ENCODE data around the gene ATP6AP1.
"Not testable (repeated sequence)": the region's sequence is repeated elsewhere in the genome, so short reads cannot be mapped to it uniquely, and the experiment has no call there.

The ATP6AP1 gene, protein sequence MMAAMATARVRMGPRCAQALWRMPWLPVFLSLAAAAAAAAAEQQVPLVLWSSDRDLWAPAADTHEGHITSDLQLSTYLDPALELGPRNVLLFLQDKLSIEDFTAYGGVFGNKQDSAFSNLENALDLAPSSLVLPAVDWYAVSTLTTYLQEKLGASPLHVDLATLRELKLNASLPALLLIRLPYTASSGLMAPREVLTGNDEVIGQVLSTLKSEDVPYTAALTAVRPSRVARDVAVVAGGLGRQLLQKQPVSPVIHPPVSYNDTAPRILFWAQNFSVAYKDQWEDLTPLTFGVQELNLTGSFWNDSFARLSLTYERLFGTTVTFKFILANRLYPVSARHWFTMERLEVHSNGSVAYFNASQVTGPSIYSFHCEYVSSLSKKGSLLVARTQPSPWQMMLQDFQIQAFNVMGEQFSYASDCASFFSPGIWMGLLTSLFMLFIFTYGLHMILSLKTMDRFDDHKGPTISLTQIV

DNA sequence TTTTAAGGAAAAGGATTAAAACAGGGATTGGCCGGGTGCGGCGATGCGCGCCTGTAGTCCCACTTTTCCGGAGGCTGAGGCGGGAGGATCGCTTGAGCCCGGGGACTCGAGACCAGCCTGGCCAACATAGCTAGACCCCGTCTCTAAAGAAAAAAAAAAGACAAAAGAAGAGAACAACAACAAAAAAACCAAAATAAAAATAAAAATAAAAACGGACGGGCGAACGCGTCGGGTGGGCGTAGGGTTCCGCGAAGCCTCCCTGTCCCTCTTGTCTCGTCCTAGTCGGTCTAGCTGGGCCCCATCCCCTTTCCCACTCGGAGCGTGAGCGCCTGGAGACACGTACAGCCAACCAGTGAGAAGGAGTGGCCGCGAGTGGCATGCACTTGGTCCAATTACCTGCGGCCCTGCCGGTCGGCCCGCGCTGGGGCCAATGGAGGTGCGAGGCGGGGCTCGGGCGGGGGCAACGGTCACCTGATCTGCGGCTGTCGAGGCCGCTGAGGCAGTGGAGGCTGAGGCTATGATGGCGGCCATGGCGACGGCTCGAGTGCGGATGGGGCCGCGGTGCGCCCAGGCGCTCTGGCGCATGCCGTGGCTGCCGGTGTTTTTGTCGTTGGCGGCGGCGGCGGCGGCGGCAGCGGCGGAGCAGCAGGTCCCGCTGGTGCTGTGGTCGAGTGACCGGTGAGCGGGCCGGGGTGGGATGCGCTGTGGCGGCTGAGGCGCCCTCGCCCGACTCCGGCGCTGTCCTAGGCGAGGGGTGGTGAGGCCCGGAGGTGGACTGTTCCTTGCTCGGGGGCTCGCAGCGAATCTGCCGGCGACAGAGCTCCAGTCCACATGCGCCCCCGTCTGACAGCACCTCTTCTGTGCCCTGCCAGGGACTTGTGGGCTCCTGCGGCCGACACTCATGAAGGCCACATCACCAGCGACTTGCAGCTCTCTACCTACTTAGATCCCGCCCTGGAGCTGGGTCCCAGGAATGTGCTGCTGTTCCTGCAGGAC lies at the start of gene ATP6AP1:
Gene ATP6AP1, plus strand, starts transcription at position 502 of the 996 bp plus-strand sequence. Its CDS starts 16 bp downstream, at position 518.
- peak; percentile 83 for FAIRE-seq

DNA sequence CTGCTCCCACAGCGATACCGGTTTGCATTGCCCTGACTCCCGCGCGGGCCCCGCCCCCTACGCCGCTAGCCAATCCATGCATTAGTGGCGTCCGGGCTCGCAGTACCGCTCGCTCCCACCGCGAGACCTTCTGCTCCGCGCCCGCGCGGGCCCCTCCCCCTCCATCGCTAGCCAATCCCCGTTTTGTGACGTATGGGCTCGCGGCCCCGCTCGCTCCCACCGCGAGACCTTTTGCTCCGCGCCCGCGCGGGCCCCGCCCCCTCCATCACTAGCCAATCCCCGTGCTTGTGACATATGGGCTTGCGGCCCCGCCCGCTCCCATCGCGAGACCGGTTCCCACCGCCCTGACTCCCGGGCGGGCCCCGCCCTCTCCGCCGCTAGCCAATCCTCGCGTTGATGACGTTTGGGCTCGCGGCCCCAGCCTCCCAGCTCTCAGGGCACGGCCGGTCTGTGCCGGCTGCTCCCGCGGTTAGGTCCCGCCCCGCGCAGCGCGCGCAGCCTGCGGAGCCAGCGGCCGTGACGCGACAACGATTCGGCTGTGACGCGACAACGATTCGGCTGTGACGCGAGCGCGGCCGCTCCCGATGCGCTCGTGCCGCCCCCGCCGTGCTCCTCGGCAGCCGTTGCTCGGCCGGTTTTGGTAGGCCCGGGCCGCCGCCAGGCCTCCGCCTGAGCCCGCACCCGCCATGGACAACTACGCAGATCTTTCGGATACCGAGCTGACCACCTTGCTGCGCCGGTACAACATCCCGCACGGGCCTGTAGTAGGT lies 49.5 kb upstream of the ATP6AP1 start, which contains the start of gene EMD:
Gene EMD, plus strand, starts transcription at position 497 of the 770 bp plus-strand sequence. Its CDS starts 190 bp downstream, at position 687.
- peak; percentile 72 for FAIRE-seq

DNA sequence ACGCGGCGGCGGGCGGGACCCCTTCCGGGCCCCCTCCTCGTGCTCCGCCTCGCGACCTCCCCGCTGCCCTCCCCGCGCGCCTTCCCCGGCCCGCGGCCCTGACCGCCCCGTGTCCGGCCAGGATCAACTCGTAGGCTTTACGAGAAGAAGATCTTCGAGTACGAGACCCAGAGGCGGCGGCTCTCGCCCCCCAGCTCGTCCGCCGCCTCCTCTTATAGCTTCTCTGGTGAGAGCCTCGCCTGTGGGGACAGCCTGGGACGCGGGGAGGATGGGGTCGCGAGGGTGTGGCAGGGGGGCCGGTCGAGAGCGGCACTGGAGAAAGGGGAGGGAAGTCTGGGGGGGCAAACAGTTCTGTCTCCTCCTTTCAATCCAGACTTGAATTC lies 48.9 kb upstream of the ATP6AP1 start:
- no peak for FAIRE-seq

DNA sequence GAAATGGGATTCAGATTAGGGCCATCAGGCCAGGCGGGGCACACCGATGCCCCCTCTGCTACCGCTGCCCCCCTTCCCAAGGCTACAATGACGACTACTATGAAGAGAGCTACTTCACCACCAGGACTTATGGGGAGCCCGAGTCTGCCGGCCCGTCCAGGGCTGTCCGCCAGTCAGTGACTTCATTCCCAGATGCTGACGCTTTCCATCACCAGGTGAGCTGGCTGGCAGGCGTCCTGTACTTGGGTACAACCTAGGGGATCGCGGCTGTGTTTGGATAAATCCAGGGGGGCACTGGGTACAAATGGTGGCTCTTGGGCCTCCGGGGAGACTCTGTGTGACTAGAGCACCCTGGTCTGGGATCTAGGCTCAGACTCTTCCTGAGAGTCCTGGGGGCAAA lies 48.3 kb upstream of the ATP6AP1 start:
- no peak for FAIRE-seq

DNA sequence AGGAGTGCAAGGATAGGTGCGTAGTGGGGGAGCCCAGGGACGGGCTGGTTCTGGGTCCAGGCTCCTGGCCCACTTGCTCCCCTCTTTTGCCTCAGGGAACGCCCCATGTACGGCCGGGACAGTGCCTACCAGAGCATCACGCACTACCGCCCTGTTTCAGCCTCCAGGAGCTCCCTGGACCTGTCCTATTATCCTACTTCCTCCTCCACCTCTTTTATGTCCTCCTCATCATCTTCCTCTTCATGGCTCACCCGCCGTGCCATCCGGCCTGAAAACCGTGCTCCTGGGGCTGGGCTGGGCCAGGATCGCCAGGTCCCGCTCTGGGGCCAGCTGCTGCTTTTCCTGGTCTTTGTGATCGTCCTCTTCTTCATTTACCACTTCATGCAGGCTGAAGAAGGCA lies 47.7 kb upstream of the ATP6AP1 start:
- FAIRE-seq = no peak

DNA sequence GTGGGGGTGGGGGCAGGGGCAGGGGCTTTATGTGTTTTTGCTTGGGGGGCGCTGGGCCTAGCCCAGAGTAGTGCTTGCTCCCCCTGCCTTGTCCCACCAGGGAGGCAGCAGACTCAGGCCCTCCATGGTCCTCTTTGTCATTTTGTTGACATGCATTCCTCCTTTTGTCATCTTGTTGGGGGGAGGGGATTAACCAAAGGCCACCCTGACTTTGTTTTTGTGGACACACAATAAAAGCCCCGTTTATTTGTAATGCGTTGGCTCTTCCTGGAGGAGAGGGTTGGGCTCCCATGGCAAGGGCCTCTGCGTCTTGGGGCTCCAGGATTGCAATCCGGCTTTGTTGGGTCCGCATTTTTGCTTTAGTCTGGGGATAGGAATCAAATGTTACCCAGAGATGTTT lies 47.2 kb upstream of the ATP6AP1 start:
- FAIRE-seq = no peak

DNA sequence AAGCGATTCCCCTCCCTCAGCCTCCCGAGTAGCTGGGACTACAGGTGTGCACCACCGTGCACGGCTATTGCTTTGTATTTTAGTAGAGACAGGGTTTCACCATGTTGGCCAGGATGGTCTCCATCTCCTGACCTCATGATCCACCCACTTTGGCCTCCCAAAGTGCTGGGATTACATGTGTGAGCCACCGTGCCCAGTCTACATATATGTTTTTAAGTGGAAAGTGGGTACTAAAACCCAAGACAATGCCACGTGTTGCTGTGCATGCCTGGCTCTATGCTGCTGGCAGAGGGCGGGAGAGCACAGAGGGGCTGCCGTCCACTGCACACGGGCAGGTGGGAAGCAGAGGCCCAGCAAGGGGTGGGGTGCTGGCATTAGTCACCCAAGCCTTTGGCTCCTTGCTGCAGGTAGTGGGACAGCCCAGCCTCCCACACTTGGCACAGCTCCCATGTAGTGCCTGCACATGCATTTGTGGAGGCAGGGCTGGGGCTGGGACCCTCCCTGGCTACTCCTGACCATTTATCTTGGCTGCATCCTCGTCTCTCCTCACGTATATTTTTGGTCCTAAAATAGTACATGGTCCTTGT lies 45.9 kb upstream of the ATP6AP1 start:
- no peak for FAIRE-seq

DNA sequence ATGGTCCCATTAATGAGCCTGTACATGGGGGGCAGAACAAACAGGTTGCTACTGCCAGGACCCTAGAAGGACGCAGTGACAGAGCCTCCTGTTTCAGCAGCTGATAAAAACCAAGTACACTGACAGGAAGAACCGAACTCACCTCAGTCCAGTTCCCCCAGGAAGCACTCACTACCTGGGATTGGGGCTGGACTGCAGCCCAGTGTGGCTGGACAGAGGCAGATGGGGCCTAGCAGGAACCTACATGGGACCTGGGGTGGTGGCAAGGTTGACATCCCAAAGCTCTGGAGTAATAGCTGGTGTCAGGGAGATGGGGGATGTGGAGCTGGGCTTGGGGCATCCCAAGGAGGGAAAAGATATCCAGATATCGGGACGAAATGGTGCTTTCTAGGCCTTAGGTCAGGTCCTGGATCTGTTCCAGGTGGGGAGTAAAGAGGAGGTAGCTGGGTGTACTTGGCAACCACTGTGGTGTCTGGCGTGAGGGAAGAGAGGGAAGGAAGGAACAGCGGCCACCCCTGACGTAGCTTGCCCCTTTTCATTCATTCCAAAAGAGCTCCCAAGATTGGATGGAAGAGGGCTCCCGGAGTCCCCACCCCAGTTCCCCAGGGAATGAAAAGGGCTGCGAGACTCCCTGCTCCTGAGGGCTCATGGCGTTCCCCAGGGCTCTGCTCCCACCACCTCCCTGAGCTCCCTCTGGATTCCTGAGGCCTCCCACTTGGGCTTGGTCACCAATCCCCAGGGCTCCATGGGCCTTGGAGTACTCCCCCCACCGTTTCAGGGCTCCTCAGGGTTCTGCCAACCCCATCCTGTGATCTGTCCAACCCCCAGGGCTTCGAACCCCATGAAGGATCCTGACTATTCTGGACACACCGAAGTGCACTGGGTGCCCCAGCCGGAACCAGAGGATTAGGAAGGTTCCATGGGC lies 44.9 kb upstream of the ATP6AP1 start:
- FAIRE-seq = no peak

DNA sequence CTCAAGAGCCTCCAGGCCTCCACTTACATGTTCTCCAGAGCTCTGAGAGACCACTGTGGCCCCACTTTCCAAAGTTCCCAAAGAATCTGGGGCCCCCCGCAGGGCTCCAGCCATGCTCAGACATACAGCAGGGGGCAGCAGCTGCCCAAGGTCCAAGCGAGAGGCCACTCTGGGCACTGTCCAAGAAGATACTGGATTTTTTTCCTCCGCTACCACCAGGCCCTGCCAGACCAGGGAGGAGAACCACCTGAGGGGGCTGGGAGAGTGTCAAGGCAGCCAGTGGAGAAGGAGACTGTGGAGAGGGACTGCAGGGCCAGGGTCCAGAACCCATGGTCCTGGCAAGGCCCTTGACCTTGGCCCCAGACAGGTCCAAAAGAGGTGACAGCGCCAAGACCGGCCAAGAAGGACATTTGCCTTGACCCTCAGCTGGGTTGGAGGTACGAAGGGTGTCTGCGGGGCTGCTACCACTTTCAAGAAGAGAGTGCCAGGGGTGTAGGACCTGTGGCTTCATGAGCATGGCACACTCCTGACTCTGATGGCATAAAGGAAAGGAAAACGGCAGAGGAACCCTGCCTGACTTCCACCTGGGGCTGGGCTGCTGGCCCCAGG lies 44.1 kb upstream of the ATP6AP1 start:
- FAIRE-seq = no peak

DNA sequence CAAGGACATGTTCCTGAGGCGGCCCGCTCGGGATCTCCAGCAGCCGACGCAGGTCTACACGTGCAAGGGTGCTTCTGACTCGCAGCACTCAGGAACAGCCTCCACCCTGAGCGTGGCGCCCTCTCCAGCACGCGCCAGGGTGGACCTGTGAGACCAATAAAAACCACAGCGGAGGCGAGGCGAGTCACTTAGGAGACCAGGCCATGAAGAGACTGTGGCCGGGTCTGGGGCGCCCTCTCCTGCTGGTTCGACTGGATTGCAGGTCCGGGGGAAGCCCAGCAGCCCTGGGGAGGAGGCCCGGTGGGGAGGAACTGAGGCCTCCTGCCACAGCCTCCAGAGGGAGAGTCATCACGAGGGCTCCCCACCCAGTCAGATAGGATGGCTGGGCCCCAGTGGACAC lies 40.4 kb upstream of the ATP6AP1 start:
- not testable (repeated sequence) for FAIRE-seq

DNA sequence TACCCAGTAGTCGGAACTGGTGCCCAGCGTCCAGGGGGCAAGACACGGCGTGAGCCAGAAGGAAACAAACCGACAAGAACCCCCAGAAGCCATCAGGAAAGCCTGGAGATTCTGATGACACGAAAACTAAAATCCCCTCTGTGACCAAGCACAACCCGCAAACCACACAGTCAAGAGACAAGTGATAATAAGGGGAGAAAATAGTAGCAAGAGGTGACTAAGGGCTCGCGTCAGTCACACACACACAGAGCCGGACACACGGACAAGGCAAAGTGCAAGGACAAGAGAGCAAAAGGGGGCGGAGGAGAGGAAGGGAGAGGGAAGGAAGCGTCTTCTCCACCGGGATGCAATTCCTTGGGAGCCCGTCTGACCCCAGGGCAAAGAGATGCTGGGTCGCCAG lies 39.8 kb upstream of the ATP6AP1 start:
- FAIRE-seq = not testable (repeated sequence)

DNA sequence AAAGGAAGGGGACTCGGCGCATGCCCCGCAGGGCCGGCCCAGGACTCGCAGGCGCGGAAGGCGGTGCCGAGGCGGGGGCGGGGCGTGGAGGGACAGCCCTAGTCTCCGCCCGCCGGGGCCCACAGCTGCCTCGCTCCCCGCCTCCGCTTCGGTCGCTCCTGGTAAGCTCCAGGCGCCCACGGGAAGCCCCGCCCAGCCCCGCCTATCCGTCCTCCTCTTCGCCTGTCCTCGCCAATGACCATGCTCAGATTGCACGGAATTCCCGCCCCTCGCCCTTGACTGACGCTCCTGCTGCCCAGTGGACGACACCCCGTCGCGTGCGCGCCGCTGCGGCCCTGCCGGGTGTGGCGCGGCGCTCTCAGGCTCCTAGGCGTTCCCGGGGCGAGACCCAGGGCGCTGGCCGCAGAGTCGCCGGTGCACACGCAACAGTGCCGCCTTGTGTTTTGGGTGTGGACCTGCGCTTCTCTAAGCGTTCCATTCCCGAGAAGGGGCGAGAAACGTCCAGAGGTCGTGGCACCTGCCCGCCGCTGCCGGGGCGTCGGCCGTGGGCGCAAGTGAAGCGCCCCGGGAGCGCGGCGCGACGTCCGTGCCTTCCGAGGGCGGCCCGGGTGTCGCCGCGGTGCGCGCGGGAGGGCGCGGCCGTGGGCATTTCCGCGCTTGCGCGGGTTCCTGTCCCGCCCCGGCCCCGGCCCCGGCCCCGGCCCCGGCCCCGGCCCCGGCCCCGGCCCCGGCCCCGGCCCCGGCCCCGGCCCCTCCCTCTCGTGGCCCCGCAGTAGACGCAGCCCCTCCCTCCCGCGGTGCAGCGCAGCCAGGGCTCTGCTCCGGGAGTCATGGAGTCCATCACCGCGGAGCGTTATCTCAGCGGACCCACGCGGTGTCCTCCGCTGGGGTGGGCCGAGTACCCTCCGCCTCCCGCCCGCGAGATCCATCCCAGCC lies 38.4 kb upstream of the ATP6AP1 start:
- FAIRE-seq = not testable (repeated sequence)

DNA sequence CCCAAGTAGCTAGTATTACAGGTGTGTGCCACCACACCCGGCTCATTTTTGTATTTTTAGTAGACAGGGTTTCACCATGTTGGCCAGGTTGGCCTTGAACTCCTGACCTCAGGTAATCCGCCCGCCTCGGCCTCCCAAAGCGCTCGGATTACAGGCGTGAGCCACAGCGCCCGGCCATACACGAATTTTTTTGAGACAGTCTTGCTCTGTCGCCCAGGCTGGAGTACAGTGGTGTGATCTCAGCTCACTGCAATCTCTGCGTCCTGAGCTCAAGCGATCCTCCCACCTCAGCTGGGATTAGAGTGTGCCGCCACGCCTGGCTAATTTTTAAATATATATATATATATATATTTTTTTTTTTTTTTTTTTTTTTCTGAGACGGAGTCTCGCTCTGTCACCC lies 32.1 kb upstream of the ATP6AP1 start:
- FAIRE-seq = not testable (repeated sequence)

DNA sequence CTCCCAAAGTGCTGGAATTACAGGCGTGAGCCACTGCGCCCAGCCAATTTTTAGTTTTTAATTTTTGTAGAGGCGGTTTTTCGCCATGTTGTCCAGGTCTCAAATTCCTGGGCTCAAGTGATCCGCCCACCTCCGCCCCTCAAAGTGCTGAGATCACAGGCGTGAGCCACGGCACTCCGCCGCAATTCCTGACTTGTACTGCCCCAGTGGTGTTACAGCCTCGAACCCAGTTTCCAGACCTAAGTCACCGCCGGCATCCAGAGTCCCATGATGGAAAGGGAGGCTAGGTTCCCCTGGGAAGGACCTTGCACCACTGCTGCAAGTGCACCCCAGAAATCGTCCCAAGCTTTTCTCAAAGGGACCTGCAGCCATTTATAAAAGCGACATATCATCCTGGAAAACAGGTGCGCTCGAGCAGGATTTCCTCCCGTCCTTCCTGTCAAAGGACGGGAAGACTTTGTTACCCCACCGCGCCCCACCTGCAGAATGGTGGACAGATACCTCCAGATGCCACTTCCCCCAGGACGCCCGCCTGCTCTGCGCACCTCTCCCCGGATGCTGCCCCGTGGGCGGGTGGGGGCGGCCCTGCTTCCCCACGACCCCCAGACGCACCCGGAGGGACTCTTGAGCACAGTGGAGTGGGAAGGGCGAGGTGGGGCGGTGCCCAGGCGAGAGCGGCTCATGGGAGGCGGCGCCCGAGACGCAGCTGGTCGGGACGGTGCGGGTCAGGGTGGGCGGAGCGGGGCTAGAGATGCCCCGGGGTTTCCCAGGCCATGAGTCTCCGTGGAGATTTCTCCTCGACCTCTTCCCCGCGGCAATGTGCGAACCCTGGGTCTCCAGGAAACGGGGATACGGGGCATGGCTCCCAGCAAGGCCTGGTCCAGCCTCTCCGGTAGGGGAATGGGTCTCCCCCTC lies 31.2 kb upstream of the ATP6AP1 start:
- FAIRE-seq = no peak

DNA sequence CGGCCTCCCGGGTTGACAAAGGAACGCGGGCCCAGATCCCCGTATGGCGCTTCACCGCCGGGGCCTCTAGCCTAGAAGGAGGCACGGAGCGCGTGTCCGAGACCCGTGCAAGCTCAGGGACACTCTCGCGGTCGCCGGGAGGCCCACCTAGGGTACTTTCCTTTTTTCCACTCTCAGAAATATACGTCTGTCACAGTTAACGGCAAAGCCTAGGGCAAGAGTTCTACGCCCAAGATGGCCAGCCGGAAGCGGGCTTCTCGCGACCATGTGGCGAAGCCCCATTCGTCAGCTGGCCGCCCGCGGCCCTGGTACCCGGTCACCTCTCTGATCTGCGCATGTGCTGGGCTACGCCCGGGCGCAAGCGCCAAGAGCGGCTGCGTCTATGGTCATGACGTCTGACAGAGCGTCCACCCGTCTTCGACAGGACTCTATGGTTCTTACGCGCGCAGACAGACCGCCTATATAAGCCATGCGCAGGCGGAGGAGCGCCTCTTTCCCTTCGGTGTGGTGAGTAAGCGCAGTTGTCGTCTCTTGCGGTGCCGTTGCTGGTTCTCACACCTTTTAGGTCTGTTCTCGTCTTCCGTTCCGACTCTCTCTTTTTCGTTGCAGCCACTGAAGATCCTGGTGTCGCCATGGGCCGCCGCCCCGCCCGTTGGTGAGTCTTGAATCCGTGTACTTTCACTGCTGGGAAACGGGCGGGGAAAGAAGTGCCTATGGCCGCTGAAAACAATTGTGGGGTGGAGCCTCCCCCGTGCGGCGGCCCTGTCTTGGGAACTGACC lies 30.4 kb upstream of the ATP6AP1 start, which contains the start of gene RPL10:
Gene RPL10, plus strand, starts transcription at position 490 of the 780 bp plus-strand sequence. Its CDS starts 143 bp downstream, at position 633.
- peak; percentile 5 for FAIRE-seq

DNA sequence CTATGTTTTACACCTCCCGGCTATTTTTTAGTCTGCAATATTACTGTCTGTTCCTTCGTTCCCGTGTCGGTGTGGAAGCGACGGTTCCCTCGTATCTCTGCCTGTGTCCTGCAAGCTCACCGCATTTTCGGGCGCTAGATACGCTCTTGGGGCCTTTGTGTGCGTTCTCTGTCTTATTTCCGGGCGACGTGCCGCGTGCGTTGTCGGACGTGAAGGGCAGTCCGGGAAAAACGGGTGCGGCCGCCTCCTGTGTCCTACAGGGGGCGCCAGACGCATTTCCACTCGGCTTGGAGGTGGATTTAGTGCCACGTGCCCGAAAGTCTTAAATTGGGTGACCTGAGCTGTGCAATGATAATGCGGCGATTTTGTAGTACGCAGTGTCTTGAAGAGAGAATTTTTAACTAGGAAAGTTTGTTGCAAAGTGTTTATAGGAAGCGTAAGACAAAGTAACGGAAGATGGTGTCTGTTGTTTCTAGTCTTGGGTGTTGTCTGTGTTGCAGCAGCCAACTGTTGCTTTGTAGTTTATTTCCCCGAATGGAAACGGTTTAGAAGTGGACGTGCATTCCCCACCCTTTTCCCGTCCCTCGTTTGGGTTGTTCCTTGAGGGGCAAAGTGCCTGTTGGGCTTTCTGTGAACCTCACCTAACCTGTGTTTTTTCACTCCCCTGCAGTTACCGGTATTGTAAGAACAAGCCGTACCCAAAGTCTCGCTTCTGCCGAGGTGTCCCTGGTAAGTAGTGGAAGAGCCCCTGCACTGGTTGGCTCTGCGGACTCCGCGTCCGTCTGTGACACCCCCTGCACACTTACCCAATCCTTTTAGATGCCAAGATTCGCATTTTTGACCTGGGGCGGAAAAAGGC lies 29.6 kb upstream of the ATP6AP1 start:
- peak; percentile 70 for FAIRE-seq
